Measurements from ENCODE around the gene ZSWIM6.

Gene ZSWIM6

GRCh38 chr5:61331407-61332357, at the start of gene ZSWIM6:
ZSWIM6 (plus strand) TSS chr5:61332258; CDS start chr5:61332273, 15 bp downstream.
- FAIRE-seq (peak; percentile 92), DNase-seq (ENCODE audit: extremely low spot score, insufficient read length, low read depth) (peak; percentile 92)

- FAIRE-seq (no peak), DNase-seq (ENCODE audit: extremely low spot score, insufficient read length, low read depth) (no peak)
Measured at GRCh38 chr5:61283471-61283870, 48.6 kb upstream of the ZSWIM6 start.

- FAIRE-seq (no peak), DNase-seq (ENCODE audit: extremely low spot score, insufficient read length, low read depth) (no peak)
Measured at GRCh38 chr5:61285531-61285930, 46.5 kb upstream of the ZSWIM6 start.

GRCh38 chr5:61286446-61287132, 45.5 kb upstream of the ZSWIM6 start:
- DNase-seq (ENCODE audit: extremely low spot score, insufficient read length, low read depth) (no peak), FAIRE-seq (no peak)

GRCh38 chr5:61287474-61287873, 44.6 kb upstream of the ZSWIM6 start:
- DNase-seq (ENCODE audit: extremely low spot score, insufficient read length, low read depth) (no peak), FAIRE-seq (no peak)

- DNase-seq (ENCODE audit: extremely low spot score, insufficient read length, low read depth) (no peak), FAIRE-seq (no peak)
Measured at GRCh38 chr5:61289241-61289640, 42.8 kb upstream of the ZSWIM6 start.

- FAIRE-seq, result no peak
- DNase-seq (ENCODE audit: extremely low spot score, insufficient read length, low read depth), result no peak
Measured at GRCh38 chr5:61289669-61290306, 42.3 kb upstream of the ZSWIM6 start.

GRCh38 chr5:61290791-61291210, 41.3 kb upstream of the ZSWIM6 start:
- FAIRE-seq (no peak), DNase-seq (ENCODE audit: extremely low spot score, insufficient read length, low read depth) (no peak)

- DNase-seq (ENCODE audit: extremely low spot score, insufficient read length, low read depth), result no peak
- FAIRE-seq, result no peak
Measured at GRCh38 chr5:61292062-61292657, 39.9 kb upstream of the ZSWIM6 start.

GRCh38 chr5:61293071-61293470, 39.0 kb upstream of the ZSWIM6 start:
- no peak for FAIRE-seq
- DNase-seq (ENCODE audit: extremely low spot score, insufficient read length, low read depth), result no peak

GRCh38 chr5:61293873-61294272, 38.2 kb upstream of the ZSWIM6 start:
- no peak for DNase-seq (ENCODE audit: extremely low spot score, insufficient read length, low read depth)
- FAIRE-seq, result no peak

GRCh38 chr5:61295365-61295764, 36.7 kb upstream of the ZSWIM6 start:
- DNase-seq (ENCODE audit: extremely low spot score, insufficient read length, low read depth) (no peak), FAIRE-seq (no peak)

- FAIRE-seq, result no peak
Measured at GRCh38 chr5:61298066-61298465, 34.0 kb upstream of the ZSWIM6 start.

GRCh38 chr5:61298580-61298979, 33.5 kb upstream of the ZSWIM6 start:
- FAIRE-seq (no peak), DNase-seq (ENCODE audit: extremely low spot score, insufficient read length, low read depth) (no peak)

More at GRCh38 chr5:61298066-61298465, 34.0 kb upstream of the ZSWIM6 start:
- DNase-seq (ENCODE audit: extremely low spot score, insufficient read length, low read depth), result no peak

GRCh38 chr5:61299261-61299681, 32.8 kb upstream of the ZSWIM6 start:
- FAIRE-seq (no peak), DNase-seq (ENCODE audit: extremely low spot score, insufficient read length, low read depth) (no peak)

- no peak for FAIRE-seq
- no peak for DNase-seq (ENCODE audit: extremely low spot score, insufficient read length, low read depth)
Measured at GRCh38 chr5:61301341-61302199, 30.5 kb upstream of the ZSWIM6 start.

GRCh38 chr5:61302200-61302563, 29.9 kb upstream of the ZSWIM6 start:
- no peak for FAIRE-seq
- DNase-seq (ENCODE audit: extremely low spot score, insufficient read length, low read depth), result no peak

GRCh38 chr5:61303346-61303745, 28.7 kb upstream of the ZSWIM6 start:
- FAIRE-seq, result no peak
- DNase-seq (ENCODE audit: extremely low spot score, insufficient read length, low read depth), result no peak

GRCh38 chr5:61304590-61305381, 27.3 kb upstream of the ZSWIM6 start:
- no peak for DNase-seq (ENCODE audit: extremely low spot score, insufficient read length, low read depth)
- FAIRE-seq, result no peak
